ENCODE data around the gene CA5B.

The CA5B gene

DNA sequence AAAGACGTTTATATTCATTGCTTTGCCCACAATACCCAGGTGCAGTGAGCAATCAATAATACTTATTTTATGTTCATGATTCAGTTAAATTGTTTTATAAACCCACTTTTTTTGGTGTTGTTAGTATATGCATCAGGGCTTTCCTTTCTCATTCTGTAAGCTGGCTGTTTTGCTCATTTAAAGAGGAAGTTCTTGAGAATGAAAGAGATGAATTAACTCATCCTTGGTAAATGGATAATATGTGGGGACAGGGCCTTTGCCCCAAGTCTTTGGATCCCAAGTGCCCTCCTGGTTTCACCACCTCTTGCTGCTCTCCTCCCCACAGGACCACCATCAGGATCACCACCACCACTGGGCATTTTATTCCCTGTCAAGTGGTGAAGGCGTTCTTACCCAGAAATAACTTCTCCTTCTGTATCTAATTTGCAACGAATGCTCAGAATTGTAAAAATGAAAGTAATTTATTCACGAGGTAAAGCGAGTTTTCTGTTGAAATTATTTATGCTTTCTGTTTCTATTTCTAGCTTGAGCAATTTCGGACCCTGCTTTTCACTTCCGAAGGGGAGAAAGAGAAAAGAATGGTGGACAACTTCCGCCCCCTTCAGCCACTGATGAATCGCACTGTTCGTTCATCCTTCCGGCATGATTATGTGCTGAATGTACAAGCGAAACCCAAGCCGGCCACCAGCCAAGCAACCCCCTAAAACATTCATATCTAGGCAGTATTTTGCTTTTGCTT, 44.1 kb downstream of the CA5B start:
- Histone ChIP-seq H3K4me1 (ENCODE audit: control insufficient read depth, insufficient read depth, low read length, unreplicated experiment) (no peaks in the 10 kb centered on the region), H3K36me3 (ENCODE audit: insufficient read depth, low read length) (no peaks in the 10 kb centered on the region; the same call in 1 of the 2 replicates), H3K4me3 (ENCODE audit: low read depth, low read length) (no peak overlapping the region), H3K27ac (ENCODE audit: low read depth, low read length) (no peak overlapping the region), H2AFZ (ENCODE audit: low read length, unreplicated experiment) (no peak overlapping the region), H3K79me2 (ENCODE audit: control insufficient read depth, insufficient read depth, low read length, unreplicated experiment) (no peaks in the 10 kb centered on the region), H3K27me3 (ENCODE audit: insufficient read depth, low read length) (no peaks in the 10 kb centered on the region)

DNA sequence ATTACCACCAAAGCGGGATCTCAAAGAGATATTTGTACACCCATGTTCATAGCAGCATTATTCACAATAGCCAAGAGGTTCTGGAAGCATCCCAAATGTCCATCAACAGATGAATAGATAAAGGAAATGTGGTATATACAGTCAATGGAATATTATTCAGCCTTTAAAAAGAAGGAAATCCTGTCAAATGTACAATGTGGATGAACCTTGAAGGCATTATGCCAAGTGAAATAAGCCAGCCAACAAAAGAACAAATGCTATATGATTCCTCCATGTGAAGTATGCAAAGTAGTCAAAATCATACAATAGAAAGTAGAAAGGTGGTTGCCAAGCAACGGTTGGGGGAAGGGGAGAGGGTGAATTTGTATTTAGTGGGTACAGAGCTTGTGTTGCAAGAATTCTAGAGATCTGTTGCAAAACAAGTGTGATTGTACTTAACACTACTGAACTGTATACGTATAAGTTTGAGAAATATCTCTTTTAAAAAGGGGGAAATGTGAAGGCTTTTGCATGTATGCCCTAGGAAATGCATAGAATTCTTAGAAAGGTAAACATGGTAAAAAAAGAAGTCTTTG, 47.2 kb downstream of the CA5B start:
- Histone ChIP-seq H3K27ac (ENCODE audit: low read depth, low read length) (no peak overlapping the region), H2AFZ (ENCODE audit: low read length, unreplicated experiment) (no peak overlapping the region), H3K36me3 (ENCODE audit: insufficient read depth, low read length) (no peaks in the 10 kb centered on the region; the same call in 1 of the 2 replicates), H3K4me1 (ENCODE audit: control insufficient read depth, insufficient read depth, low read length, unreplicated experiment) (no peaks in the 10 kb centered on the region), H3K79me2 (ENCODE audit: control insufficient read depth, insufficient read depth, low read length, unreplicated experiment) (no peaks in the 10 kb centered on the region), H3K4me3 (ENCODE audit: low read depth, low read length) (no peak overlapping the region), H3K27me3 (ENCODE audit: insufficient read depth, low read length) (no peaks in the 10 kb centered on the region)

DNA sequence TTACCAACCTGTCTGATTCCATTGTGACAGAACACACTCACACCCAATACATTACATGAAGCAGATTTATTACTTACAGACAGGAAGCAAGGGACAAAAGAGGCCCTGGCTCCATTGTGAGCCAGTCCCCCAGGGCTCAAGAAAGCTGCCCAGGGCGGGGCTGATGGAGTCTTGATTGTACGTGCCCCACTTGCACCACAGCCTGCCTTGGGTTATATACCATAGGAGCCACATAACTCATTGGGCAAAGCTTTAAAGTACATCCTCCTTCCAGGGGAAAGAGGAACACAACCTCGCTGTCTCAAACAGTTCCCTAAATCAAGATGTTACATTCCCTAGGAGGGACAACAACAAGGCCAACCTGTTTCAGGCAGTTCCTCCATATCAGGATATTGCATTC, 48.8 kb downstream of the CA5B start:
- Histone ChIP-seq H3K4me1 (ENCODE audit: control insufficient read depth, insufficient read depth, low read length, unreplicated experiment) (no peaks in the 10 kb centered on the region), H2AFZ (ENCODE audit: low read length, unreplicated experiment) (no peak overlapping the region), H3K79me2 (ENCODE audit: control insufficient read depth, insufficient read depth, low read length, unreplicated experiment) (peaks cover 6% of the 10 kb centered on the region), H3K36me3 (ENCODE audit: insufficient read depth, low read length) (no peaks in the 10 kb centered on the region; the same call in 1 of the 2 replicates), H3K27ac (ENCODE audit: low read depth, low read length) (no peak overlapping the region), H3K27me3 (ENCODE audit: insufficient read depth, low read length) (no peaks in the 10 kb centered on the region), H3K4me3 (ENCODE audit: low read depth, low read length) (no peak overlapping the region)

DNA sequence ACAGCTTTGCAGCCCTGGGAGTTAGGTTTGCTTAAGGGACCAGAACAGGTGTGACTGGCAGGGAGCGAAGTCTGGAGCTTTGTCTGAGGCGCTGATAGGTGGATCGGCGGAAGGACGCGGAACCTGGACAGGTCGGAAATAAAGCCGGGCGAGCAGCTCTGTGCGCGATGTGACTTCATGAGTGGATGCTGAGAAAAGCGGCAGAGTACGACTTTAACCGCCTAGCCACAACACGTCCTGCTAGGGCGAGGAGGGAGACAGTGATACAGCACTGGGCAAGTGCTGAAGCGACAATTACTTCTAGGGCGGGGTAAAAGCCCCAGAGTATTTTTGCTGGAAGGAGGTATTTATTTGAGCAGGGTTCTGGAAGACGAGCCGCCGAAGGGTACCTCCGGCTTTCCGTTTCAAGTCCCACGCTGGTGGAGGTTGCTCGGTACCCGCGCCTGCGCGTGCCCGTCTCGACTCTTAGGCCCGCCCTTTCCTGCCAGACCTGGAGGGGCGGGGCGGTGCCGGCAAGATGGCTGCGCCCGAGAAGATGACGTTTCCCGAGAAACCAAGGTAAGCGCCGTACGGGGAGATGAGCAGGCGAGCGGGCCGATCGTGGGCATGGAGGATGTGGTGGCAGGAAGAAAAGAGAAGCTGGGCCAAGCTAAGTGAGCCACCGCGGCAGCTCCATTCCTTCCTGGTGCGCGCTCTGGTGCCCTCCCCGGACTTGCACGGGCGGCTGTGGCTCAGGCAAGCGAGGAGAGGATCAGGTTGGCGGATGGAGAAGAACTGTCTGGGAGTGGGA, 52.1 kb downstream of the CA5B start, which contains the start of gene ZRSR2:
ZRSR2 (plus strand) TSS at position 506 of the 790 bp plus-strand sequence; CDS start at position 518, 12 bp downstream.
- H3K79me2 ChIP-seq (ENCODE audit: control insufficient read depth, insufficient read depth, low read length, unreplicated experiment), result peaks cover 19% of the 10 kb centered on the region
- no peaks in the 10 kb centered on the region for H3K27me3 ChIP-seq (ENCODE audit: insufficient read depth, low read length)
- H3K4me3 ChIP-seq (ENCODE audit: low read depth, low read length), result peak within 1 kb of the TSS; percentile 93
- peaks cover 4% of the 10 kb centered on the region for H3K4me1 ChIP-seq (ENCODE audit: control insufficient read depth, insufficient read depth, low read length, unreplicated experiment)
- peak within 1 kb of the TSS; percentile 65 for H3K27ac ChIP-seq (ENCODE audit: low read depth, low read length)
- H3K36me3 ChIP-seq (ENCODE audit: insufficient read depth, low read length), result peaks cover 6% of the 10 kb centered on the region
- H2AFZ ChIP-seq (ENCODE audit: low read length, unreplicated experiment), result peak within 1 kb of the TSS; percentile 100

DNA sequence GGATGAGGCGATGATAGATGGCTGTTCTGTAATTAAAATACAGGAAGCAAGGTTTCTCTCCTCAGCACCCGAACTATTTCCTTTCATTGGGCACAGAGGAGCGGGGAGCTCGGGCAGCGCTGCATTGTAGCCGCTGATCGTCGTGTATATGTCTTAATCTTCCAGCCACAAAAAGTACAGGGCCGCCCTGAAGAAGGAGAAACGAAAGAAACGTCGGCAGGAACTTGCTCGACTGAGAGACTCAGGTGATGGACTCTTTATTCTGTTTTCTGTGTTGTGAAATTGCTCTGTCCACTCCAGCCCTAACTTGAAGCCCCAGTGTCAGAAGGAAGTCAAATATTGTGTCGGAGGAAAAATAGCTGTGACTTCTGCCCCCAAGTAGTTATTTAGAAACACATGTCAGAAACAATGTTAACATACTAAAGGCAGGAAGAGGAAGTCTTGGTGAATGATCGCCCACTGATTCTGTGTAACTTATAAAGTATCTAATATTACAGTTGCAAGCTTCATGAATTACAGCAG, 52.8 kb downstream of the CA5B start:
- Histone ChIP-seq H3K27ac (ENCODE audit: low read depth, low read length) (peak overlapping the region; percentile 65), H3K79me2 (ENCODE audit: control insufficient read depth, insufficient read depth, low read length, unreplicated experiment) (peaks cover 24% of the 10 kb centered on the region), H2AFZ (ENCODE audit: low read length, unreplicated experiment) (peak overlapping the region; percentile 100), H3K36me3 (ENCODE audit: insufficient read depth, low read length) (peaks cover 6% of the 10 kb centered on the region), H3K4me3 (ENCODE audit: low read depth, low read length) (peak overlapping the region; percentile 93), H3K4me1 (ENCODE audit: control insufficient read depth, insufficient read depth, low read length, unreplicated experiment) (peaks cover 4% of the 10 kb centered on the region), H3K27me3 (ENCODE audit: insufficient read depth, low read length) (no peaks in the 10 kb centered on the region)

DNA sequence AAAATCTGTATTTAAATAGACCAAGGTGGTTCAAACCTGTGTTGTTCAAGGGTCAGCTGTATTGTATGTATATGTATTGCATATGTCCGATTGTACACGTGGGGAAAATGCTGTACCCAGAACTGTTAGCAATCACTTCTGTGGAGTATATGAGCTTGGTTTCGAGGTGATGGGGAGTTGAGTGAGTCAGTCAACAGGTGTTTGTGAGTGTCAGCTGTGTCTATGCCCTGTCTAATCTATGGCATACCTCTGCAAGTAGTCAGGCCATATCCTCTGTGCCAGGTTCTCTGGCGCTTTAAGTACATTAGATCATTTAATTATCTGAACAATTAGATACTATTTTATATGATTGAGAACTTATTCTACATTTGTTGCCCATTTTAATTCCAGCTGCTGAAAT, 59.6 kb downstream of the CA5B start:
- Histone ChIP-seq H2AFZ (ENCODE audit: low read length, unreplicated experiment) (no peak overlapping the region), H3K36me3 (ENCODE audit: insufficient read depth, low read length) (peaks cover 2% of the 10 kb centered on the region; the same call in 1 of the 2 replicates), H3K27ac (ENCODE audit: low read depth, low read length) (no peak overlapping the region), H3K79me2 (ENCODE audit: control insufficient read depth, insufficient read depth, low read length, unreplicated experiment) (peaks cover 19% of the 10 kb centered on the region), H3K27me3 (ENCODE audit: insufficient read depth, low read length) (no peaks in the 10 kb centered on the region), H3K4me1 (ENCODE audit: control insufficient read depth, insufficient read depth, low read length, unreplicated experiment) (peaks cover 2% of the 10 kb centered on the region), H3K4me3 (ENCODE audit: low read depth, low read length) (no peak overlapping the region)

DNA sequence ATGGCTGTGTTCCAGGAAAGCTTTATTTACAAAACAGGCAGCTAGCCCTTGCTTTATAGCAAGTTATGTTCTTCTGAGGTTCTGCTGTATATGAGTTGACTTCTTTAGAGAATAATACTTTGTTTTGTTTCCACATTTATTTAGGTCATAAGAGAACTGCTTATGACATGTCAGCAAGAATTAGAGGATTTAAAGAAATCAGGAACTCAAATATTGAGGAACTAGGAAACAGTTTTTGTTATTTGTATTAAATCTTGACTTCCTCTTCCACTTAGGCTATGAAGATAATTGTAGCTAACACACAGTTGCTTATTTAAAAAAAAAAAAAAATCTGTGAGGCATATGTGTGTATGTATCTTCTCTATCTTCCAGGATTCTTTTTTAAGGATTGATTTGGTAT, 66.5 kb downstream of the CA5B start:
- H3K27me3 ChIP-seq (ENCODE audit: insufficient read depth, low read length), result no peaks in the 10 kb centered on the region
- H3K36me3 ChIP-seq (ENCODE audit: insufficient read depth, low read length), result peaks cover 12% of the 10 kb centered on the region
- no peak overlapping the region for H3K27ac ChIP-seq (ENCODE audit: low read depth, low read length)
- H3K4me1 ChIP-seq (ENCODE audit: control insufficient read depth, insufficient read depth, low read length, unreplicated experiment), result no peaks in the 10 kb centered on the region
- H3K4me3 ChIP-seq (ENCODE audit: low read depth, low read length), result no peak overlapping the region
- no peaks in the 10 kb centered on the region for H3K79me2 ChIP-seq (ENCODE audit: control insufficient read depth, insufficient read depth, low read length, unreplicated experiment)
- H2AFZ ChIP-seq (ENCODE audit: low read length, unreplicated experiment), result no peak overlapping the region

DNA sequence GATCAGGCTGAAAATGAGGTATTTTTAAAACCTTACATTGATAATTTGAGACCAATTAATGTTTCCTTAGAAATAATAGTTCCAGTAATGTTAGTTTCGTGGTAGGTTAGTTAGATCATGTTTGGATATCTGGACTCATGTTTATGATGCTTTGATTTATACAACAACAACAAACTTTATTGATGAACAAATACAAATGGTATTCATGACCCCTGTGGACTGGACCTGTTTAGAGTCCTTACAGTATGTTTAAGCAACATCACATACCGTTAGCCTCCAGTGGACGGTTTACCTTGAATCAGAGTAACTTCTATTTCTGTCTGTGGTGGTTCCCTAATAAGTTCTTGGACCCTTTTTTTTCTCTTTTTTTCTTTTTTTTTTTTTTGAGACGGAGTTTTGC, 70.2 kb downstream of the CA5B start:
- Histone ChIP-seq H3K4me3 (ENCODE audit: low read depth, low read length) (no peak overlapping the region), H2AFZ (ENCODE audit: low read length, unreplicated experiment) (no peak overlapping the region), H3K27ac (ENCODE audit: low read depth, low read length) (no peak overlapping the region), H3K4me1 (ENCODE audit: control insufficient read depth, insufficient read depth, low read length, unreplicated experiment) (no peaks in the 10 kb centered on the region), H3K36me3 (ENCODE audit: insufficient read depth, low read length) (peaks cover 19% of the 10 kb centered on the region), H3K27me3 (ENCODE audit: insufficient read depth, low read length) (no peaks in the 10 kb centered on the region), H3K79me2 (ENCODE audit: control insufficient read depth, insufficient read depth, low read length, unreplicated experiment) (peaks cover under 1% of the 10 kb centered on the region)

DNA sequence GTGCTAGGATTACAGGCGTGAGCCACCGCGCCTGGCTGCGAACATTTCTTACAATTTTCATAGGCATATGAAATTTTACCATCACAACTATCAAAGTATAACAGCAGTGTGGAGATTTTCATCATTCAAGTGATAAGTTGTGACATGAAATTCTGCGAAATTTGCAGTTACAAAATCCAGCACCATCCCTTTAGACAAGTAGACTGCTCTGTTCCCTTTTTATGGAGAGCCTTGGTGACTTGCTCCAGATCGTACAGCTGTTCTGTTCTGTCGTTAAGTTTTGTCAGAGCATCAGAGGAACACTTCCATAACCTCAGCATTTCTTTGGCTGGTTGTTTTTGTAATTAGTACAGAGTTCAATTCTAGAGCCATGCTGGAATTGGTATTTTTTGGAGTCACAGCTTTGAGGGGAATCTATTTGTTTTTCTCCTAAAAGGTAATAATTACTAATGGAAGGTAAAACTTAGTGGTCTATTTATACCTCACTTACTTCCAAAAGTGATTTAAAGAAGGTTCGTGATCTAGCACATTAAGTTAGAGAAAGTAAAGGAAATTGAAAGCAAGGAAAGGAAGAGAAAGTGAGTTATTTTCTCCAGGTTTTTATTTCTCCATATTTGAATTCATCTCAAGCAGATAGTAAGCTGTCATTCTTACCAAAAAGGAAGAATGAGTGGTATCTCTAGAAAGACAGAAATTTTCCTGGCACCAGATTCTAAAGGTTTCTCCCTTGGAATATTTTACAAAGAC, 74.3 kb downstream of the CA5B start:
- no peaks in the 10 kb centered on the region for H3K4me1 ChIP-seq (ENCODE audit: control insufficient read depth, insufficient read depth, low read length, unreplicated experiment)
- H2AFZ ChIP-seq (ENCODE audit: low read length, unreplicated experiment), result no peak overlapping the region
- H3K27ac ChIP-seq (ENCODE audit: low read depth, low read length), result no peak overlapping the region
- H3K27me3 ChIP-seq (ENCODE audit: insufficient read depth, low read length), result no peaks in the 10 kb centered on the region
- no peak overlapping the region for H3K4me3 ChIP-seq (ENCODE audit: low read depth, low read length)
- peaks cover 19% of the 10 kb centered on the region for H3K36me3 ChIP-seq (ENCODE audit: insufficient read depth, low read length)
- H3K79me2 ChIP-seq (ENCODE audit: control insufficient read depth, insufficient read depth, low read length, unreplicated experiment), result peaks cover 2% of the 10 kb centered on the region

DNA sequence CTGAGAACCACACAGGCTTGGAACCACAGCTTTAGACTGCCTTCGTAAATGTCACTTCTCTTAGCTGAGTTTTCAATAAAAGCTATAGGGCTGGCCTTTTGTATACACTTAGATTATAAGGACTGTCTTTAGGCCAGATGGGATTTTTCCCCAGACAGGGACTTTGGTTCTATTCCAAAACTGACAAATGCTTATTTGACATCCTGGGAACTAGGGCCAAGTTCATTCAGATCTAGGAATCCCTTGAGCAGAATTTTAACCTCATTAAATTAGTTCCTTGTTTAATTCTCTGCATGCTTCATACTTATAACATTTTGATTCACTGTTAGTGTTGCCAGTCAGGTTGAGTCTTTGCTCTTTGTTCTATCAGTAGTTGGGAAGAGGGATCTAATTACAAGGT, 75.3 kb downstream of the CA5B start:
- Histone ChIP-seq H3K79me2 (ENCODE audit: control insufficient read depth, insufficient read depth, low read length, unreplicated experiment) (peaks cover 2% of the 10 kb centered on the region), H3K27ac (ENCODE audit: low read depth, low read length) (no peak overlapping the region), H3K36me3 (ENCODE audit: insufficient read depth, low read length) (peaks cover 19% of the 10 kb centered on the region)

More for the DNA sequence above, 75.3 kb downstream of the CA5B start:
- no peak overlapping the region for H2AFZ ChIP-seq (ENCODE audit: low read length, unreplicated experiment)
- H3K4me3 ChIP-seq (ENCODE audit: low read depth, low read length), result no peak overlapping the region
- H3K4me1 ChIP-seq (ENCODE audit: control insufficient read depth, insufficient read depth, low read length, unreplicated experiment), result no peaks in the 10 kb centered on the region
- no peaks in the 10 kb centered on the region for H3K27me3 ChIP-seq (ENCODE audit: insufficient read depth, low read length)
